CD4-positive, alpha-beta memory T cell (primary cell): ENCODE data around the gene CAB39L. TPM values are rescaled to one million over a fixed set of nuclear protein-coding genes. Genes with fewer than 3 reads are reported as not detected.

Source experiments
- CTCF ChIA-PET: fragments of 350-600 bp; sonication (Branson Sonifier 250); formaldehyde crosslinking; loops from one replicate; lab custom pipeline; 2021; ENCODE audit warnings: inconsistent platforms; ENCODE audit not compliant: partially characterized antibody; lab: Charles Lee
- POLR2A ChIA-PET: fragments of 350-600 bp; sonication (Branson Sonifier 250); formaldehyde crosslinking; loops from one replicate; lab custom pipeline; 2021; ENCODE audit not compliant: partially characterized antibody; lab: Charles Lee
- DNase-seq, 5 donors: peaks; one replicate each; pipeline versions ENCODE4 v3.0.0 to v3.0.0-alpha.2; 2020 to 2022; ENCODE audit warnings: mixed read lengths in 1 of 5
- H3K27ac ChIP-seq: one replicate; pipeline ENCODE4 v1.7.0; 2013; ENCODE audit warnings: low read depth, low read length
- H3K27me3 ChIP-seq: 2 replicates; pipeline ENCODE4 v1.7.0; 2013; ENCODE audit warnings: mild to moderate bottlenecking, low read length, moderate library complexity; ENCODE audit not compliant: insufficient read depth
- H3K36me3 ChIP-seq: 2 replicates; pipeline ENCODE4 v1.7.0; 2013; ENCODE audit warnings: mild to moderate bottlenecking, low read length, moderate library complexity; ENCODE audit not compliant: insufficient read depth
- H3K4me1 ChIP-seq: 2 replicates; pipeline ENCODE4 v1.7.0; 2013; ENCODE audit warnings: mild to moderate bottlenecking, low read length, moderate library complexity; ENCODE audit not compliant: insufficient read depth
- H3K4me3 ChIP-seq, 2 donors: one replicate each; pipeline ENCODE4 v1.7.0; 2013; ENCODE audit warnings: low read length in 2 of 2, mild to moderate bottlenecking in 1 of 2
- H3K9me3 ChIP-seq, 2 donors: one replicate each; pipeline ENCODE4 v1.7.0; 2013; ENCODE audit warnings: low read length in 2 of 2, control low read depth in 1 of 2; ENCODE audit not compliant: control insufficient read depth in 1 of 2
- H3K27ac Mint-ChIP-seq, 7 donors: one replicate each; pipeline ENCODE4 v1.8.0; 2020 to 2021; ENCODE audit warnings: mixed read lengths in 7 of 7, mild to moderate bottlenecking in 6 of 7, inconsistent platforms in 3 of 7, moderate library complexity in 3 of 7
- H3K27me3 Mint-ChIP-seq, 2 donors: one replicate each; pipeline ENCODE4 v1.8.0; 2020 to 2021; ENCODE audit warnings: mixed read lengths in 2 of 2
- H3K36me3 Mint-ChIP-seq, 2 donors: one replicate each; pipeline ENCODE4 v1.8.0; 2020 to 2021; ENCODE audit warnings: mixed read lengths in 2 of 2, inconsistent platforms in 1 of 2, mild to moderate bottlenecking in 1 of 2
- H3K4me1 Mint-ChIP-seq, 4 donors: one replicate each; pipeline ENCODE4 v1.8.0; 2020 to 2021; ENCODE audit warnings: mixed read lengths in 4 of 4, mild to moderate bottlenecking in 1 of 4
- H3K4me3 Mint-ChIP-seq, 8 donors: one replicate each; pipeline ENCODE4 v1.8.0; 2020 to 2021; ENCODE audit warnings: mixed read lengths in 8 of 8, mild to moderate bottlenecking in 7 of 8, moderate library complexity in 6 of 8, inconsistent platforms in 3 of 8
- H3K9me3 Mint-ChIP-seq, 8 donors: one replicate each; pipeline ENCODE4 v1.8.0; 2020 to 2021; ENCODE audit warnings: mixed read lengths in 8 of 8, mild to moderate bottlenecking in 5 of 8, inconsistent platforms in 3 of 8, moderate library complexity in 1 of 8
- intact Hi-C: fragments of 100-400 bp; cut with micrococcal nuclease; formaldehyde crosslinking; loops from one replicate; pipeline ENCODE4 v1.15.1; 2023
- polyA plus RNA-seq, 2 donors: library from polyadenylated mRNA; unstranded; fragments of 300-500 nt; fragmentation: Illumina TruSeq; gene quantifications; one replicate each; pipeline ENCODE4 v1.2.3, GENCODE V29; 2021
- total RNA-seq, 2 experiments: library from RNA; stranded (reverse); gene quantifications; one replicate each; pipeline ENCODE4 v1.2.3, GENCODE V29; 2021

The CAB39L gene
- total and polyA plus RNA-seq, 4 experiments from 2014 or later = 4.1 to 7.7 (median 6.1) TPM

DNA sequence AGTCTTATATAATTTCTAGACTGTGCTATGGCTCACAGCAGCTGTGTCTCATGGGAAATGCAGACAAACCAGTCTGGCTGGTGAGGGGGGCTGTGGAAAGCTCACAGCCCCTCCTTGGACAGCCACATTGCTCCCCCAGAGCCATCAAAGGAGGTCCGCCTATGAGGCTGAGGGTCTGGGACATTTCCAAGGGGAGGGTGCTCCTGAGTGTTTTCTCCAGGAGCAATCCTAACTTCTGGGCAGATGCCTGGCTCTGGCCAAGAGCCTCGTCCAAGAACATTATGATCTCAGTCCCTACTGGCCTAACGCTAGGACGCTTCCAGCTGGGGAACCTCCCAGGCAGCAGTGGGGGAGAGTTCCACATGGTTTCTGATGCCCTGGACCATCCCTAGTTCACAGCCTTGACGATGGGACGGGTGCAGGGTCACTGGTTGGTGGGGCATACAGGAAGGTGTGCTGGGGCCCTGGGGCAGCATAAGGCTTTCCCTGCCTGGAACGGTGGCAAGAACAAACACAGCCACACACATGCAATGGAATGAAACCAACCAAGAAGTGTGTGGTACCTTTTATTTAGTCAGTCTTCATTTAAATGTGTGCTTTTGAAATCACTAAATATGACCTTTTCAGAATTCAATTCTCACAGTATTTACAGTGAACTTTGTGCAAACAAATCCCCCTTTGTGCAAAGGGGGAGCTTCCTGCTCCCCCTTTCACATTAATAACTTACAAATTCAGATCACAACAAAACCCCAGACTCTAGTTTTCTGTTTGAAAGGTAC is 135.6 kb downstream of the CAB39L start:
- ChIA-PET CTCF (interaction anchor here (0.8 to 1.7 kb wide), 3 partner anchors 8 to 300 kb away, joined by 3 to 5 read pairs (median 3); no protein-coding TSS in a partner anchor), POLR2A (no interaction called here)
- intact Hi-C loops = no loop called here
- no peaks in the 10 kb centered on the region for H3K27me3 ChIP-seq
- H3K36me3 ChIP-seq = no peaks in the 10 kb centered on the region
- H3K9me3 Mint-ChIP-seq = no peaks in the 10 kb centered on the region
- H3K27ac Mint-ChIP-seq = no peak overlapping the region
- no peaks in the 10 kb centered on the region for H3K4me1 ChIP-seq
- H3K4me3 Mint-ChIP-seq = no peak overlapping the region
- no peaks in the 10 kb centered on the region for H3K9me3 ChIP-seq
- H3K4me1 Mint-ChIP-seq = peaks cover 0 to 2% (median under 1%) of the 10 kb centered on the region in 4 donors
- no peaks in the 10 kb centered on the region for H3K27me3 Mint-ChIP-seq
- DNase-seq = no peak
- H3K36me3 Mint-ChIP-seq = peaks cover 0 to 9% of the 10 kb centered on the region in 2 donors
- no peak overlapping the region for H3K27ac ChIP-seq
- H3K4me3 ChIP-seq = no peak overlapping the region

DNA sequence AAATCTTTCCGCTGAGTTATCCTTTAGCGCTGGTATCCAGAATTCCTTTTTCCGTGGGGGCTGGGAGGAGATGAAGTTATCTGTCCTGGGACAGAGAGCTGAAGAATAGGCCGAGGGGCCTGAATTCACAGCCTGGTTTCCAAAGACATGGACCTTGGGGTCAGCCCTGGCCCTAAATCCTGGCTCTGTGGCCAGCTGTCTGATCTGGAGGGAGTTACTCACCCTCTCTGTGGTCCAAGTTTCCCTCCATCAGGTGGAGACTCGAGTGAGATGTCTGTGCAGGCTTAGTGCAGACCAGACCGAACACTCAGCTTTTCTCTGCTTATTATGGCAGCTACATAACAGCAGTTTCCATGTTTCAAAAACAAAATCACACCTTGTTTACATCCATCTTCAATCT is 136.5 kb downstream of the CAB39L start:
- intact Hi-C loops = no loop called here
- H3K9me3 Mint-ChIP-seq = no peaks in the 10 kb centered on the region
- Histone ChIP-seq H3K4me3 (no peak overlapping the region), H3K36me3 (no peaks in the 10 kb centered on the region), H3K27me3 (no peaks in the 10 kb centered on the region), H3K27ac (no peak overlapping the region), H3K4me1 (no peaks in the 10 kb centered on the region), H3K9me3 (no peaks in the 10 kb centered on the region)
- ChIA-PET CTCF (interaction anchor here (1.2 to 2.8 kb wide), 4 partner anchors 263 to 301 kb away, joined by 3 to 14 read pairs (median 4); no protein-coding TSS in a partner anchor), POLR2A (interaction anchor here (1.0 to 1.1 kb wide), 2 partner anchors 44 to 136 kb away, joined by 3 read pairs; partner anchors contain the start of genes CAB39L and SETDB2)
- peaks cover 2 to 6% (median 4%) of the 10 kb centered on the region in 4 donors for H3K4me1 Mint-ChIP-seq
- H3K36me3 Mint-ChIP-seq = peaks cover 0 to 9% of the 10 kb centered on the region in 2 donors
- peak overlapping the region in 1 of 7 donors; percentile 17 for H3K27ac Mint-ChIP-seq
- no peak for DNase-seq
- H3K27me3 Mint-ChIP-seq = no peaks in the 10 kb centered on the region
- H3K4me3 Mint-ChIP-seq = no peak overlapping the region

DNA sequence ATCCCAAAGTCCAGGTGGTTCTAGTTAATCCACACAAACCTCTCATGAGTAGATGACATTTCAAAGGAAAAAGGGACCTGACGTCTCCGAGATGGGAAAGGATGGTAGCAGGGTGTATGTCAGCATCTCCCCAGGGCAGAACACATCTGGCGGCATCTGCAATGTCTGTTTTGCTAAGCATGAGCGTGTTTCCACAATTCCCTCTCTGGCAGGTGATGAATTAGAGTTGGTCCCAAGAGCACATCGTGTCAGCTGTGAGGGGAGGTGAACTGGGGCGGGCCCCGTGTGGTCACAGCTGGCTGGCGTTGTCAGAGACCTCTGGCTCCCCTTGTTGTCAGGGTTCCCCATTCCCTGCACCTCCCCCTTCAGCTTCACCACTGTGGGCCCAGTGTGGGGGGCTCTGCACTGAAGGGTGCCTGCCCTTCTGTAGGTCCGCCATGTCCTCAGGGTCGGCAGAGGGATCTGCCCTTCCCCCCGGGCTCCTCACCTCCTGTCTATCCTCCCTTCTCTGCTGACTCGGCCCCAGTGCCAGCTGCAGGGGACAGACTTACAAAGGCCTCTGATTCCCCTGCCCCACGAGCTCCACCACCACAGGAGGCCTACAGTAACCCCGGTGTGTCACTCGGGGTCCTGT is 138.0 kb downstream of the CAB39L start:
- Mint-ChIP-seq H3K36me3 (peaks cover 0 to 8% of the 10 kb centered on the region in 2 donors), H3K4me1 (peaks cover 6 to 14% (median 11%) of the 10 kb centered on the region in 4 donors), H3K27me3 (no peaks in the 10 kb centered on the region), H3K4me3 (no peak overlapping the region), H3K9me3 (no peaks in the 10 kb centered on the region), H3K27ac (no peak overlapping the region)
- no peaks in the 10 kb centered on the region for H3K36me3 ChIP-seq
- H3K4me3 ChIP-seq = no peak overlapping the region
- intact Hi-C loops = no loop called here
- no peaks in the 10 kb centered on the region for H3K9me3 ChIP-seq
- no peak for DNase-seq
- ChIA-PET CTCF (interaction anchor here (1.3 to 2.8 kb wide), 2 partner anchors 29 to 301 kb away, joined by 3 to 14 read pairs; no protein-coding TSS in a partner anchor), POLR2A (no interaction called here)
- H3K4me1 ChIP-seq = peaks cover 5% of the 10 kb centered on the region
- H3K27me3 ChIP-seq = no peaks in the 10 kb centered on the region
- no peak overlapping the region for H3K27ac ChIP-seq

DNA sequence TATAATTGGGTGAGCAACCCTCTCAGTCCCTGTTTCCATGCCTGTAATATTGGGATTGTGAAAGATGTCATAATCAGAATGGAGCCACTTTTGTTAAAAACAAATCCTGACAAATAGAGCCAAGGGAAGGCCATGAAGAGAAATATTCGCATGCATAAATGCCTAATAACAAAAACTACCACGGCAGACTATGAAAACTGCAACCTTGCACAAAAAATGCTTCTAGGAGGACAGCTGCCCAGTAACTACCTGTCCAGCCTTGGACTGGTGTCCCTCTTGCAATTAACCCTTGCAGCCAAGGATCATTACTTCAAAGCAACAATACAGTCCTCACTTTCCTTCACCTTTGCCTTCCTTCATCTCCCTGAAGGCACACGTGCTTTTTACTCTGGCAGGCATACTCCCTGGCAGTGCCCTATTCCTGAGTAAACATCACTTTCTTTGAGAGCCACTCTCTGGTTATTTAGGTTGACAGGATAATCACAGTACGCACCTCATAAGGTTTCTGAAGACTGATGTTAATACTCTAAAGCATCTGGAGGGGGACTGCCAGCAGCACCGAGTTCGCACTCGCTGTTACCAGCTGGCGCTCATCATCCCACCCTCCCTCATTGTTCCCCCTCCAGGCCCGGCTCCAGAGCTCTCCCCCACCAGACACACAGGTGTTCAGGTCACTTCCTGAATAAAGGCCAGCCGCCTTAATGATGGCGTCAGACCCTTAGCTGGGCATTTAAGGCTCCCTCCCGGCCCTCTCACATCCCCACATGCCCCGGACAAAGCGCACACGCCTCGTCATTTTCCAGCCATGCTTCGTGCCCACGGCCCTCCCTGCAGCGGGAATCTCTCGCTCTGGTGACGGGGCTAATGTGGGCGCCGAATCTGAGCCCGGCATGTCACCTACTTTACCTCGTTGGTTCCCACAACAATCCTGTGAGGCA is 138.8 kb downstream of the CAB39L start:
- POLR2A ChIA-PET = no interaction called here
- intact Hi-C loops = loop anchor here (5.0 kb wide), 1 partner anchor 282 kb away; the partner anchor contains the start of gene RCBTB1
- DNase-seq = no peak
- CTCF ChIA-PET = interaction anchor here (1.3 to 2.8 kb wide), 2 partner anchors 30 to 302 kb away, joined by 3 to 14 read pairs; no protein-coding TSS in a partner anchor
- H3K4me3 Mint-ChIP-seq = peak overlapping the region in 1 of 8 donors; percentile 14
- H3K27ac ChIP-seq = no peak overlapping the region
- no peaks in the 10 kb centered on the region for H3K9me3 ChIP-seq
- H3K4me1 ChIP-seq = peaks cover 5% of the 10 kb centered on the region
- no peaks in the 10 kb centered on the region for H3K36me3 ChIP-seq
- no peak overlapping the region for H3K27ac Mint-ChIP-seq
- no peaks in the 10 kb centered on the region for H3K27me3 ChIP-seq
- peaks cover 6 to 14% (median 11%) of the 10 kb centered on the region in 4 donors for H3K4me1 Mint-ChIP-seq
- no peaks in the 10 kb centered on the region for H3K9me3 Mint-ChIP-seq
- no peaks in the 10 kb centered on the region for H3K27me3 Mint-ChIP-seq
- no peak overlapping the region for H3K4me3 ChIP-seq
- peaks cover 0 to 4% of the 10 kb centered on the region in 2 donors for H3K36me3 Mint-ChIP-seq

DNA sequence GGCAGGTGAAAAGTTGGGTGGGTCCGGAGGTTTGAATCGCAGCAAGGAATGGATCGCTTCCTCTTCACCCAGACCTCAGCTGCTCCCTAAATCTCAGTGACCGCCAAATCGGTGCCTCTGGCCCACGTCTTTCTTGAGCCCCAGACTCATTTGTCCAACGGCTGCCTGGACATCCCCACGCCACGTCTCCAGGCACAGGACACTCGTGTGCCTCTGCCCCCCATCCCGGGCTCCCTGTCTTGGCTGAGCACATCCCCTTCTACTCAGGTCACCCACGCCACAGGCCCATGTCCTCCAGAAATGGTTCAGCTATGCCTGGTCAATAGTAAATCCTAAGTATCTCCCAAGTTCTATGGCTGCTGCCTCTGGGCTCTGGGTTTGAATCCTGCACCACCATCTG is 139.5 kb downstream of the CAB39L start:
- Histone ChIP-seq H3K4me1 (peaks cover 5% of the 10 kb centered on the region), H3K27me3 (no peaks in the 10 kb centered on the region), H3K27ac (no peak overlapping the region), H3K36me3 (no peaks in the 10 kb centered on the region), H3K4me3 (no peak overlapping the region), H3K9me3 (no peaks in the 10 kb centered on the region)
- Mint-ChIP-seq H3K27me3 (no peaks in the 10 kb centered on the region), H3K9me3 (no peaks in the 10 kb centered on the region), H3K36me3 (no peaks in the 10 kb centered on the region), H3K4me3 (peak overlapping the region in 1 of 8 donors; percentile 14), H3K4me1 (peaks cover 6 to 14% (median 11%) of the 10 kb centered on the region in 4 donors), H3K27ac (peak overlapping the region in 1 of 7 donors; percentile 44)
- ChIA-PET POLR2A (no interaction called here), CTCF (interaction anchor here (2.8 kb wide), 1 partner anchor 303 kb away, joined by 14 read pairs; no protein-coding TSS in a partner anchor)
- intact Hi-C loops = loop anchor here (5.0 kb wide), 1 partner anchor 283 kb away; the partner anchor contains the start of gene RCBTB1
- DNase-seq = no peak

DNA sequence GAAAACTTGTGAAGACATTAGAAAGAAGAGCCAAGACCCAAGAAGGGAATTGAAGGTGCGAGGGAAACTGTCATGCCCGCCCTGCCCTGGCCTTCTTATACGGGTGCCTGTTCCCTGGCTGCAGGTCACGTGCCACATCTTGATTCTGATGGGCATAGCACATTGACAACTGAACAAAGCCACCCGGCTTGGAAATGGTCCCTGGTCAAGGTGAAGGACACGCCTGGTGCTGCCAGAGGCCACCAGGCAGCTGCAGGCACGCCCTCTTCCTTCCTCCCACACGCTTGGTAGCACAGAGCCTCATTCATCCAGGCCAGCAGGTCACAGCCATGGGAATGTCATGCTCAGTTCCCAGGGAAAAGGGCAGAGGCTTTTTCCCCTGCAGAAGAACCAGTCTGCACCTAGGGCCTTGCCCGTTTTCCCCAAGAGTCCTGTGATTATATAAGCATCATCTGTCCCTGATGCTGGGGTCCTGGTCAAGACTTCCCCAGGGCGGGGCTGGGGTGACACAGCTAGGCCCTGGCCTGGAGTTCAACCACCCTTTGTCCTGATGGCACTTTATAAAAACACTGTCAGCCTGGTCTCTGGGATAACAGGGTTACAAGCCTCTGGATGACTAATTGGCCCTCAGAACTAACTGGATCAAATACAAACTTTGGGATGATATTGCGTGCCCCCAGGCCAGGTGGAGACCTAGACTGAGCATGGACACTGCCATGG is 140.2 kb downstream of the CAB39L start:
- Histone ChIP-seq H3K27ac (no peak overlapping the region), H3K27me3 (no peaks in the 10 kb centered on the region), H3K4me3 (no peak overlapping the region), H3K4me1 (peaks cover 5% of the 10 kb centered on the region), H3K36me3 (no peaks in the 10 kb centered on the region), H3K9me3 (no peaks in the 10 kb centered on the region)
- POLR2A ChIA-PET = no interaction called here
- peak overlapping the region in 1 of 8 donors; percentile 35 for H3K4me3 Mint-ChIP-seq
- H3K9me3 Mint-ChIP-seq = no peaks in the 10 kb centered on the region
- intact Hi-C loops = loop anchor here (5.0 kb wide), 1 partner anchor 284 kb away; the partner anchor contains the start of gene RCBTB1
- peaks cover 6 to 14% (median 11%) of the 10 kb centered on the region in 4 donors for H3K4me1 Mint-ChIP-seq
- H3K27ac Mint-ChIP-seq = no peak overlapping the region
- no peak for DNase-seq
- no peaks in the 10 kb centered on the region for H3K27me3 Mint-ChIP-seq
- CTCF ChIA-PET = interaction anchor here (1.6 to 5.7 kb wide), 2 partner anchors 142 to 303 kb away, joined by 4 to 81 read pairs; no protein-coding TSS in a partner anchor
- H3K36me3 Mint-ChIP-seq = no peaks in the 10 kb centered on the region
